HepG2 (cell line): Measurements from ENCODE around the gene UBE2Q2. TPM values are rescaled to one million over a fixed set of nuclear protein-coding genes. Genes with fewer than 3 reads are reported as not detected.

Experiments used
- ATAC-seq: fragments of 200-7000 bp; cut with Tn5 transposase; 3 replicates; pipeline ENCODE4 v1.9.1; 2020; ENCODE audit warnings: mild to moderate bottlenecking, moderate library complexity
- BruUV-seq: library from RNA; stranded (reverse); fragments of 400-500 nt; replicated peaks from 2 replicates; lab custom pipeline; 2021; lab: Mats Ljungman, UMichigan
- CTCF ChIA-PET: fragments of 300-600 bp; formaldehyde crosslinking; extraction: SDS; loops from one replicate; lab custom pipeline; 2021; ENCODE audit warnings: low total read pairs, inconsistent platforms, low intra/inter-chr PET ratio; lab: Yijun Ruan, JAX
- POLR2A ChIA-PET: fragments of 350-600 bp; sonication (Branson Sonifier 250); formaldehyde crosslinking; loops from one replicate; lab custom pipeline; 2020; ENCODE audit warnings: antibody characterized with exemption, inconsistent platforms; lab: Yijun Ruan, JAX
- DNase-seq: peaks from one replicate; pipeline ENCODE4 v3.0.0-alpha.2; 2015; ENCODE audit warnings: low spot score
- FAIRE-seq: peaks from 3 replicates; lab custom pipeline; 2011; peaks lifted over from hg19 to GRCh38; lab: Jason Lieb, UNC
- H2AFZ ChIP-seq: one replicate; pipeline ENCODE4 v1.6.1; 2011; ENCODE audit warnings: low read length, inconsistent platforms
- H3K27ac ChIP-seq: fragments of 300-600 bp; 3 replicates; pipeline ENCODE4 v1.8.0; 2011; ENCODE audit warnings: mixed run types, mild to moderate bottlenecking, mixed read lengths, low read length, inconsistent platforms; ENCODE audit not compliant: insufficient read depth; ENCODE audit errors: extremely low read length
- H3K27me3 ChIP-seq, 2 experiments: fragments of 200-600 bp in 1 of 2; 2 replicates in 1 of 2; 3 replicates in 1 of 2; pipeline versions ENCODE4 v1.6.0 to v1.8.0; 2011; ENCODE audit warnings: low read length in 2 of 2, mild to moderate bottlenecking in 2 of 2, moderate library complexity in 2 of 2, inconsistent platforms in 1 of 2; ENCODE audit not compliant: insufficient read depth in 2 of 2, control insufficient read depth in 1 of 2
- H3K36me3 ChIP-seq, 2 experiments: fragments of 200-600 bp in 1 of 2; replicated peaks in 1 of 2; 2 replicates in 1 of 2; 3 replicates in 1 of 2; pipeline versions ENCODE4 v1.5.1 to v1.8.0; 2011; ENCODE audit warnings: low read length in 2 of 2, inconsistent platforms in 1 of 2; ENCODE audit not compliant: insufficient read depth in 2 of 2, control insufficient read depth in 1 of 2
- H3K4me1 ChIP-seq: 2 replicates; pipeline ENCODE4 v1.5.1; 2012; ENCODE audit warnings: low read length, inconsistent platforms; ENCODE audit not compliant: insufficient read depth
- H3K4me2 ChIP-seq: 2 replicates; pipeline ENCODE4 v1.6.0; 2011; ENCODE audit warnings: low read depth, low read length, inconsistent platforms
- H3K4me3 ChIP-seq, 3 experiments: fragments of 200-600 bp in 1 of 3; sonication (generic), shearing (Covaris generic) in 1 of 3; replicated peaks in 1 of 3; 2 replicates each; pipeline ENCODE4 v1.5.1; 2011 to 2016; ENCODE audit warnings: low read length in 3 of 3, inconsistent platforms in 2 of 3, low read depth in 2 of 3, mild to moderate bottlenecking in 2 of 3, control low read depth in 1 of 3, mixed read lengths in 1 of 3; ENCODE audit not compliant: insufficient read depth in 1 of 3
- H3K79me2 ChIP-seq: one replicate; pipeline ENCODE4 v1.6.1; 2011; ENCODE audit warnings: low read length, inconsistent platforms; ENCODE audit not compliant: insufficient read depth
- H3K9ac ChIP-seq: 2 replicates; pipeline ENCODE4 v1.6.0; 2011; ENCODE audit warnings: mild to moderate bottlenecking, low read depth, low read length, inconsistent platforms; ENCODE audit not compliant: insufficient read depth
- H3K9me3 ChIP-seq: 2 replicates; pipeline ENCODE4 v1.5.1; 2012; ENCODE audit warnings: mild to moderate bottlenecking, low read length
- H4K20me1 ChIP-seq: 2 replicates; pipeline ENCODE4 v1.6.0; 2011; ENCODE audit warnings: inconsistent platforms, mild to moderate bottlenecking, low read length, moderate library complexity; ENCODE audit not compliant: insufficient read depth
- CHD2 ChIP-seq: IDR thresholded peaks from 2 replicates; pipeline ENCODE4 v1.6.1; 2011; ENCODE audit warnings: low read depth, low read length, improper control_type of control experiment
- CSRNP2 ChIP-seq: sonication (generic); formaldehyde crosslinking; conservative IDR thresholded peaks from 2 replicates; pipeline ENCODE4 v1.8.0; 2022; ENCODE audit warnings: low read depth, missing genetic modification reagents
- FOXK1 ChIP-seq: sonication (generic); formaldehyde crosslinking; IDR thresholded peaks from 2 replicates; pipeline ENCODE4 v1.4.0; 2020; ENCODE audit warnings: low read depth, missing genetic modification reagents, borderline replicate concordance
- HIC2 ChIP-seq: sonication (generic); formaldehyde crosslinking; IDR thresholded peaks from 2 replicates; pipeline ENCODE4 v1.9.0; 2022; ENCODE audit warnings: low read depth, missing genetic modification reagents
- NFE2L1 ChIP-seq: sonication (generic); formaldehyde crosslinking; IDR thresholded peaks from 2 replicates; pipeline ENCODE4 v1.4.0; 2020; ENCODE audit warnings: missing genetic modification reagents, mild to moderate bottlenecking, borderline replicate concordance
- RBFOX2 ChIP-seq: fragments of 200-400 bp; formaldehyde crosslinking; IDR thresholded peaks from 2 replicates; pipeline ENCODE4 v1.6.1; 2017; ENCODE audit warnings: low read depth, mild to moderate bottlenecking, low read length
- ZBTB21 ChIP-seq: sonication (generic); formaldehyde crosslinking; IDR thresholded peaks from 2 replicates; pipeline ENCODE4 v1.4.0; 2020; ENCODE audit warnings: missing genetic modification reagents
- ZNF138 ChIP-seq: sonication (generic); formaldehyde crosslinking; IDR thresholded peaks from 2 replicates; pipeline ENCODE4 v1.5.0; 2020; ENCODE audit warnings: mild to moderate bottlenecking, low read depth, missing genetic modification reagents
- WGBS: methylation state at CpG from one replicate; pipeline ENCODE4 v1.1.6; 2017; ENCODE audit warnings: low lambda C conversion rate; 5-methylcytosine and 5-hydroxymethylcytosine counted together
- in situ Hi-C: cut with HindIII; loops from 2 replicates; pipeline ENCODE4 v1.10.0; 2017; ENCODE audit warnings: low pct_unique_long_range_greater_than_20kb; ENCODE audit not compliant: extremely low pct_ligation_motif_present
- intact Hi-C: fragments of 100-400 bp; cut with micrococcal nuclease; formaldehyde crosslinking; loops from one replicate; pipeline ENCODE4 v1.10.0; 2022; ENCODE audit not compliant: unreplicated experiment
- polyA plus RNA-seq, 8 experiments: library from polyadenylated mRNA; depleted of rRNA in 3 of 8; stranded (reverse) in 7 of 8; unstranded in 1 of 8; fragments of >200 nt; fragmentation: Illumina TruSeq in 4 of 8; extraction: Trizol in 4 of 8; gene quantifications; 2 replicates each; pipeline versions ENCODE4 v1.2.1 to v1.2.3, GENCODE V29; 2011 to 2016; ENCODE audit warnings: low read depth in 4 of 8, missing spikeins in 1 of 8, mixed read lengths in 1 of 8; ENCODE audit not compliant: insufficient read depth in 1 of 8
- total RNA-seq, 5 experiments: library from RNA; depleted of rRNA; stranded (reverse); fragments of >200 nt; fragmentation: Illumina TruSeq; extraction: Trizol; gene quantifications; 2 replicates each; pipeline ENCODE4 v1.2.3, GENCODE V29; 2016; ENCODE audit warnings: low read depth in 1 of 5

The UBE2Q2 gene
- total and polyA plus RNA-seq, 2 of the 13 experiments (the other 11 are each of a cell fraction or from before 2014, with no cell fraction given) = 10.6 to 20.4 TPM

GRCh38 chr15:75862796-75863195 lies 19.5 kb downstream of the UBE2Q2 start (continued):
- TF ChIP-seq CSRNP2 (CRISPR knock-in tag) (no peak), ZBTB21 (CRISPR knock-in tag) (no peak), HIC2 (CRISPR knock-in tag) (no peak), RBFOX2 (no peak), CHD2 (no peak)

GRCh38 chr15:75864213-75865059 lies 21.2 kb downstream of the UBE2Q2 start:
- intact Hi-C loops (no loop called here), in situ Hi-C loops (no loop called here)
- FAIRE-seq (no peak), ATAC-seq (no peak)
- Histone ChIP-seq H3K27me3 (no peaks in the 10 kb centered on the region; a peak in 1 of 5 replicates), H3K4me3 (no peak overlapping the region), H3K4me2 (no peak overlapping the region), H2AFZ (no peak overlapping the region), H3K9me3 (no peaks in the 10 kb centered on the region), H3K36me3 (peaks cover 2 to 32% of the 10 kb centered on the region in 2 experiments), H3K9ac (no peak overlapping the region), H4K20me1 (no peaks in the 10 kb centered on the region; the same call in 1 of the 2 replicates), H3K79me2 (no peaks in the 10 kb centered on the region)
- BruUV-seq = no TSS peak
- ChIA-PET CTCF (no interaction called here), POLR2A (no interaction called here)
- TF ChIP-seq FOXK1 (CRISPR knock-in tag) (no peak), NFE2L1 (CRISPR knock-in tag) (no peak), ZNF138 (no peak)
- TF ChIP-seq, all 625 proteins: peak for 0
- peaks cover 5% of the 10 kb centered on the region; the same call in 1 of the 2 replicates for H3K4me1 ChIP-seq
- no peak for DNase-seq
- WGBS = 90% methylated on average over 5 of the region's 5 CpGs
- no peak overlapping the region for H3K27ac ChIP-seq
